WTC11 (cell line): Measurements from ENCODE around the gene TBRG1.

Source experiments
- ATF2 ChIP-seq: sonication (generic); formaldehyde crosslinking; IDR thresholded peaks from 2 replicates; pipeline ENCODE4 v1.8.1; 2022; ENCODE audit warnings: low read depth, missing genetic modification reagents, borderline replicate concordance
- CBFB ChIP-seq: sonication (generic); formaldehyde crosslinking; IDR thresholded peaks from 2 replicates; pipeline ENCODE4 v1.8.1; 2022; ENCODE audit warnings: mild to moderate bottlenecking, low read depth, missing genetic modification reagents
- CREB1 ChIP-seq: sonication (generic); formaldehyde crosslinking; IDR thresholded peaks from 2 replicates; pipeline ENCODE4 v1.8.0; 2023; ENCODE audit warnings: mild to moderate bottlenecking, missing genetic modification reagents
- CTCF ChIP-seq: fragments of 200-600 bp; IDR thresholded peaks from 2 replicates; pipeline ENCODE4 v1.8.0; 2022; ENCODE audit warnings: antibody characterized with exemption
- ELF4 ChIP-seq: sonication (generic); formaldehyde crosslinking; IDR thresholded peaks from 2 replicates; pipeline ENCODE4 v1.8.1; 2022; ENCODE audit warnings: low read depth, mild to moderate bottlenecking, moderate library complexity, missing genetic modification reagents
- FOXP1 ChIP-seq: sonication (generic); formaldehyde crosslinking; IDR thresholded peaks from 2 replicates; pipeline ENCODE4 v1.8.0; 2022; ENCODE audit warnings: missing genetic modification reagents, mild to moderate bottlenecking, moderate library complexity, borderline replicate concordance
- JUN ChIP-seq: sonication (generic); formaldehyde crosslinking; IDR thresholded peaks from 2 replicates; pipeline ENCODE4 v1.8.0; 2023; ENCODE audit warnings: mild to moderate bottlenecking, missing genetic modification reagents
- MAX ChIP-seq: sonication (generic); formaldehyde crosslinking; IDR thresholded peaks from 2 replicates; pipeline ENCODE4 v1.8.0; 2022; ENCODE audit warnings: mild to moderate bottlenecking, missing genetic modification reagents
- NR3C1 ChIP-seq: sonication (generic); formaldehyde crosslinking; conservative IDR thresholded peaks from 2 replicates; pipeline ENCODE4 v1.8.1; 2023; ENCODE audit warnings: low read depth, mild to moderate bottlenecking, missing genetic modification reagents
- SMAD3 ChIP-seq: sonication (generic); formaldehyde crosslinking; IDR thresholded peaks from 2 replicates; pipeline ENCODE4 v1.8.0; 2022; ENCODE audit warnings: missing genetic modification reagents, mild to moderate bottlenecking, borderline replicate concordance
- STAT6 ChIP-seq: sonication (generic); formaldehyde crosslinking; conservative IDR thresholded peaks from 2 replicates; pipeline ENCODE4 v1.8.1; 2023; ENCODE audit warnings: mild to moderate bottlenecking, low read depth, missing genetic modification reagents, moderate library complexity
- TEAD1 ChIP-seq: sonication (generic); formaldehyde crosslinking; IDR thresholded peaks from 2 replicates; pipeline ENCODE4 v1.8.0; 2022; ENCODE audit warnings: mild to moderate bottlenecking, missing genetic modification reagents
- USF1 ChIP-seq: sonication (generic); formaldehyde crosslinking; IDR thresholded peaks from 2 replicates; pipeline ENCODE4 v1.8.0; 2022; ENCODE audit warnings: mild to moderate bottlenecking, missing genetic modification reagents
- USF2 ChIP-seq: sonication (generic); formaldehyde crosslinking; IDR thresholded peaks from 2 replicates; pipeline ENCODE4 v1.8.1; 2023; ENCODE audit warnings: mild to moderate bottlenecking, missing genetic modification reagents, moderate library complexity

GRCh38 chr11:124602193-124602592 is 20.5 kb upstream of the TBRG1 start:
- TF ChIP-seq MAX: no peak
- TF ChIP-seq USF2: no peak
- TF ChIP-seq CTCF: no peak
- TF ChIP-seq STAT6 (CRISPR knock-in tag): no peak
- no peak for TF ChIP-seq CREB1
- no peak for TF ChIP-seq ATF2 (CRISPR knock-in tag)
- TF ChIP-seq TEAD1 (CRISPR knock-in tag): no peak
- no peak for TF ChIP-seq JUN (CRISPR knock-in tag)
- no peak for TF ChIP-seq SMAD3
- TF ChIP-seq ELF4 (CRISPR knock-in tag): no peak
- TF ChIP-seq CBFB: no peak
- TF ChIP-seq NR3C1 (CRISPR knock-in tag): no peak
- no peak for TF ChIP-seq USF1 (CRISPR knock-in tag)
- no peak for TF ChIP-seq FOXP1 (CRISPR knock-in tag)
